IPS-18c (cell line): ENCODE measurements around the gene LOXL1.

ENCODE experiments used
- H3K4me3 ChIP-seq: 2 replicates; pipeline ENCODE4 v1.7.0; 2013; ENCODE audit warnings: low read depth, mild to moderate bottlenecking, low read length, moderate library complexity; ENCODE audit not compliant: insufficient read depth
- H3K9me3 ChIP-seq: one replicate; pipeline ENCODE4 v1.6.1; 2013; ENCODE audit warnings: mild to moderate bottlenecking, low read length, moderate library complexity; ENCODE audit not compliant: control insufficient read depth, insufficient read depth

The LOXL1 gene

GRCh38 chr15:73910522-73911303 is 15.5 kb upstream of the LOXL1 start:
- H3K4me3 ChIP-seq: no peak overlapping the region

GRCh38 chr15:73912030-73912596 is 14.1 kb upstream of the LOXL1 start:
- Histone ChIP-seq H3K4me3 (no peak overlapping the region), H3K9me3 (peaks cover 4% of the 10 kb centered on the region)

More at GRCh38 chr15:73910522-73911303, 15.5 kb upstream of the LOXL1 start:
- no peaks in the 10 kb centered on the region for H3K9me3 ChIP-seq

- Histone ChIP-seq H3K4me3 (no peak overlapping the region), H3K9me3 (peaks cover 4% of the 10 kb centered on the region)
Measured at GRCh38 chr15:73914145-73914544, 12.1 kb upstream of the LOXL1 start.

- Histone ChIP-seq H3K9me3 (peaks cover 4% of the 10 kb centered on the region), H3K4me3 (no peak overlapping the region)
Measured at GRCh38 chr15:73915082-73915481, 11.2 kb upstream of the LOXL1 start.

GRCh38 chr15:73918784-73919183 is 7.5 kb upstream of the LOXL1 start:
- Histone ChIP-seq H3K4me3 (no peak overlapping the region), H3K9me3 (peaks cover 4% of the 10 kb centered on the region)

GRCh38 chr15:73919706-73920105 is 6.6 kb upstream of the LOXL1 start:
- H3K9me3 ChIP-seq: peaks cover 6% of the 10 kb centered on the region
- H3K4me3 ChIP-seq: no peak overlapping the region

GRCh38 chr15:73921254-73921925 is 4.9 kb upstream of the LOXL1 start:
- peaks cover 2% of the 10 kb centered on the region for H3K9me3 ChIP-seq
- H3K4me3 ChIP-seq: no peak overlapping the region

GRCh38 chr15:73922186-73923151 is 3.8 kb upstream of the LOXL1 start:
- Histone ChIP-seq H3K9me3 (peaks cover 2% of the 10 kb centered on the region), H3K4me3 (peak overlapping the region; percentile 17; the same call in 1 of the 2 replicates)

GRCh38 chr15:73923156-73923487 is 3.1 kb upstream of the LOXL1 start:
- no peak overlapping the region for H3K4me3 ChIP-seq

GRCh38 chr15:73923488-73924164 is 2.6 kb upstream of the LOXL1 start:
- H3K4me3 ChIP-seq: no peak overlapping the region
- H3K9me3 ChIP-seq: peaks cover 2% of the 10 kb centered on the region

More at GRCh38 chr15:73923156-73923487, 3.1 kb upstream of the LOXL1 start:
- peaks cover 2% of the 10 kb centered on the region for H3K9me3 ChIP-seq

- no peak overlapping the region; the same call in 1 of the 2 replicates for H3K4me3 ChIP-seq
- peaks cover 2% of the 10 kb centered on the region for H3K9me3 ChIP-seq
Measured at GRCh38 chr15:73924171-73924921, 1.9 kb upstream of the LOXL1 start.

- peak overlapping the region; percentile 69; the same call in 1 of the 2 replicates for H3K4me3 ChIP-seq
Measured at GRCh38 chr15:73925848-73926218, 429 bp upstream of the LOXL1 start.

GRCh38 chr15:73927003-73927475 is 777 bp downstream of the LOXL1 start:
- peaks cover 2% of the 10 kb centered on the region for H3K9me3 ChIP-seq
- peak overlapping the region; percentile 69 for H3K4me3 ChIP-seq

More at GRCh38 chr15:73925848-73926218, 429 bp upstream of the LOXL1 start:
- peaks cover 2% of the 10 kb centered on the region for H3K9me3 ChIP-seq

GRCh38 chr15:73927476-73928240 is 1.4 kb downstream of the LOXL1 start:
- H3K4me3 ChIP-seq: peak overlapping the region; percentile 69

GRCh38 chr15:73928241-73928579 is 1.9 kb downstream of the LOXL1 start:
- peaks cover 2% of the 10 kb centered on the region for H3K9me3 ChIP-seq
- peak overlapping the region; percentile 69 for H3K4me3 ChIP-seq

More at GRCh38 chr15:73927476-73928240, 1.4 kb downstream of the LOXL1 start:
- H3K9me3 ChIP-seq: peaks cover 2% of the 10 kb centered on the region
